Subcutaneous adipose tissue (tissue), 4 donors: ENCODE data around the gene UGT1A8. TPM values are rescaled to one million over a fixed set of nuclear protein-coding genes. Genes with fewer than 3 reads are reported as not detected.

Source experiments
- total RNA-seq, 4 donors: library from RNA; depleted of rRNA; stranded (reverse); fragments of >200 nt; gene quantifications; one replicate each; pipeline ENCODE4 v1.1.0, GENCODE V29; 2016
- TF ChIP-seq, protein P1 (sequence below): fragments of 450-650 bp; IDR thresholded peaks from one replicate; pipeline ENCODE4 v1.5.1; 2016; ENCODE audit warnings: low read depth, mild to moderate bottlenecking, control low read depth, antibody characterized with exemption, moderate library complexity

UGT1A8 gene
- total RNA-seq, 4 donors from 2014 or later: not detected

DNA sequence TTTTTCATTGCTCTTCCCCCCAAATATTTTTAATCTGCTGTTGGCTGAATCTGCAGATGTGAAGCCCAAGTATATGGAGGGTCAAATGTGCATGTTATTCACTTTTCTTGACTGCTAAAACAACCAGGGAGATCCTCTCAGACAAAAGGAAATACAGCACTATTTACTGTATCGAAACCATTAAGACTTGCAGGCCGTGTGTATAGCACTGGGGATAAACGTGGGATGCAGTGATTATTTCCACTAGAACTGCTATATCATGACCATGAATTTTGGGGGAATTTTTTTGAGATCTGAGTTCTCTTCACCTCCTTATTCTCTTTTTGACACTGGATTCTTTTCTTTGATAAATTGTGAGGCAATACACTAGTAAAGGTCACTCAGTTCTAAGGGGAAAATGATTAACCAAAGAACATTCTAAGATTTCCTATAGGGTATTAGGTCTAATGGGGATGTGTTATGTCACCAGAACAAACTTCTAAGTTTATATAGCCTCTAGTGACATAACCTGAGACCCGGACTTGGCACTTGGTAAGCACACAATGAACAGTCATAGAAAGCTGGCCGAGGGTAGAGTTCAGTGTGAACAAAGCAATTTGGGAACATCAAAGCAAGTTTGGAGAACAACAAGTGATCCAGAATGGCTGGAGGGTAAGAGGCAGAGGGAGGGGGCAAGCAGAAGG, 127.8 kb downstream of the UGT1A8 start:
- TF ChIP-seq, protein P1, sequence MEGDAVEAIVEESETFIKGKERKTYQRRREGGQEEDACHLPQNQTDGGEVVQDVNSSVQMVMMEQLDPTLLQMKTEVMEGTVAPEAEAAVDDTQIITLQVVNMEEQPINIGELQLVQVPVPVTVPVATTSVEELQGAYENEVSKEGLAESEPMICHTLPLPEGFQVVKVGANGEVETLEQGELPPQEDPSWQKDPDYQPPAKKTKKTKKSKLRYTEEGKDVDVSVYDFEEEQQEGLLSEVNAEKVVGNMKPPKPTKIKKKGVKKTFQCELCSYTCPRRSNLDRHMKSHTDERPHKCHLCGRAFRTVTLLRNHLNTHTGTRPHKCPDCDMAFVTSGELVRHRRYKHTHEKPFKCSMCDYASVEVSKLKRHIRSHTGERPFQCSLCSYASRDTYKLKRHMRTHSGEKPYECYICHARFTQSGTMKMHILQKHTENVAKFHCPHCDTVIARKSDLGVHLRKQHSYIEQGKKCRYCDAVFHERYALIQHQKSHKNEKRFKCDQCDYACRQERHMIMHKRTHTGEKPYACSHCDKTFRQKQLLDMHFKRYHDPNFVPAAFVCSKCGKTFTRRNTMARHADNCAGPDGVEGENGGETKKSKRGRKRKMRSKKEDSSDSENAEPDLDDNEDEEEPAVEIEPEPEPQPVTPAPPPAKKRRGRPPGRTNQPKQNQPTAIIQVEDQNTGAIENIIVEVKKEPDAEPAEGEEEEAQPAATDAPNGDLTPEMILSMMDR: no peak

DNA sequence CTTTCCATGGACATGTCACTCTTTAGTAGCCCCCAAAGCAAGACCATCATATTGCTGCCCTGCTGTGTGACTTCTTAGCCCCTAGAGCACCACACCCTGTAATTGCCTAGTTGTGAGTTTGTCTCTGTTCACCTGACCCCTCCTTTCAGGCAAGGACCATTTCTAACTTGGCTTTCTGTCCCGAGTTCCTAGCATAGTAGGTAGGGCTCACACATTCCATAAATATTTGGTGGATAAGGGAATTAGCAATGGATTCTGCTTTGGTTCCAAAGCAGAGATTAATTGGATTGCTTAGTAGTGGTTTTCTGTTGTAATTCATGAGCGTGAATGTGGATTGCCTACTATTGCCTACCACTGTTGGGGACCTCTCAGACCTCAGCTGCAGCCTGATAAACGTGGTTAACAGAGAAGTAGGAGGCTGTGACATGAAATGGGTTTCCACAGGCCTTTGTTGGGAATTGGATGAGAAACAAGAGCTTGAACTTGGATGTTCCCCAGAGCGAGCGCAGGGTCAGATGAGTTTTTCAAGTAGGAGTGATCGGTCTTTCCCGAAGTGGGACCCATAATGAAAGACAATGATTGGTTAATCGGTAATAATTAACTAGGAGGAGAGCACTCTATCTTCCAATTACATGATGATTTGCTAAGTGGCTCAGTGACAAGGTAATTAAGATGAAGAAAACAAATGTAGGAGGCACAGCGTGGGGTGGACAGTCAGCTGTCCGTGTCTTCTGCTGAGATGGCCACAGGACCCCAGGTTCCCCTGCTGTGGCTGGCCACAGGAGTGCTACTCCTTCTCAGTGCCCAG, 129.2 kb downstream of the UGT1A8 start:
- TF ChIP-seq, protein P1: no peak

DNA sequence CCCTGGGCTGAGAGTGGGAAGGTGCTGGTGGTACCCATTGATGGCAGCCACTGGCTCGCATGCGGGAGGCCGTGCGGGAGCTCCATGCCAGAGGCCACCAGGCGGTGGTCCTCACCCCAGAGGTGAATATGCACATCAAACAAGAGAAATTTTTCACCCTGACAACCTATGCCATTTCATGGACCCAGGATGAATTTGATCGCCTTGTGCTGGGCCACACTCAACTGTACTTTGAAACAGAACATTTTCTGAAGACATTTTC, 129.8 kb downstream of the UGT1A8 start:
- TF ChIP-seq, protein P1: no peak

- TF ChIP-seq, protein P1: no peak
Measured at GRCh38 chr2:233754872-233755611, 137.6 kb downstream of the UGT1A8 start.

DNA sequence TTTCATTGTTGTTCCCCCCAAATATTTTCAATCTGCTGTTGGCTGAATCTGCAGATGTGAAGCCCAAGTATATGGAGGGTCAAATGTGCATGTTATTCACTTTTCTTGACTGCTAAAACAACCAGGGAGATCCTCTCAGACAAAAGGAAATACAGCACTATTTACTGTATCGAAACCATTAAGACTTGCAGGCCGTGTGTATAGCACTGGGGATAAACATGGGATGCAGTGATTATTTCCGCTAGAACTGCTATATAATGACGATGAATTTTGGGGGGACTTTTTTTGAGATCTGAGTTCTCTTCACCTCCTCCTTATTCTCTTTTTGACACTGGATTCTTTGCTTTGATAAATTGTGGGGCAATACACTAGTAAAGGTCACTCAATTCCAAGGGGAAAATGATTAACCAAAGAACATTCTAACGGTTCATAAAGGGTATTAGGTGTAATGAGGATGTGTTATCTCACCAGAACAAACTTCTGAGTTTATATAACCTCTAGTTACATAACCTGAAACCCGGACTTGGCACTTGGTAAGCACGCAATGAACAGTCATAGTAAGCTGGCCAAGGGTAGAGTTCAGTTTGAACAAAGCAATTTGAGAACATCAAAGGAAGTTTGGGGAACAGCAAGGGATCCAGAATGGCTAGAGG, 139.1 kb downstream of the UGT1A8 start:
- TF ChIP-seq, protein P1: no peak

DNA sequence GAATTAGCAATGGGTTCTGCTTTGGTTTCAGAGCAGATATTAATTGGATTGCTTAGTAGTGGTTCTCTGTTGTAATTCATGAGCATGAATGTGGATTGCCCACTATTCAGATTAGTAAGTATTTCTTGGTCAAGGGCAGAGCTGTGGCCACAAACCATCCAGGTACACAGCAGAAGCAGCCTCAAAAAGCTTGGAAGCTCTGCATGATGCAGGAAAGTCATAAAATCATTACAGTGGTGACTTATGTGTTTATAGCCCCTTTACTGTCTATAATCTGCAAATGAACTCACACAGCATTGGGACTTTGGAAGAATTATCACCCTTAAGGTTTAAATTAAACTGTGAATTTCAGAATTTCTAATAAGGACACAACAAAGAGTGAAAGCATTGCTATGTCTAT, 140.7 kb downstream of the UGT1A8 start:
- TF ChIP-seq, protein P1: no peak

GRCh38 chr2:233758849-233759248, 141.4 kb downstream of the UGT1A8 start:
- TF ChIP-seq, protein P1: no peak
